ENCODE results near the gene NOPCHAP1.

GRCh38 chr12:105026411-105026810 is 40.3 kb downstream of the NOPCHAP1 start:
- TF ChIP-seq POLR2A (IDR thresholded peaks at IDR 0.05) (no peak), POLR2AphosphoS5 (IDR thresholded peaks at IDR 0.05) (no peak)
- TF ChIP-seq, protein P1, sequence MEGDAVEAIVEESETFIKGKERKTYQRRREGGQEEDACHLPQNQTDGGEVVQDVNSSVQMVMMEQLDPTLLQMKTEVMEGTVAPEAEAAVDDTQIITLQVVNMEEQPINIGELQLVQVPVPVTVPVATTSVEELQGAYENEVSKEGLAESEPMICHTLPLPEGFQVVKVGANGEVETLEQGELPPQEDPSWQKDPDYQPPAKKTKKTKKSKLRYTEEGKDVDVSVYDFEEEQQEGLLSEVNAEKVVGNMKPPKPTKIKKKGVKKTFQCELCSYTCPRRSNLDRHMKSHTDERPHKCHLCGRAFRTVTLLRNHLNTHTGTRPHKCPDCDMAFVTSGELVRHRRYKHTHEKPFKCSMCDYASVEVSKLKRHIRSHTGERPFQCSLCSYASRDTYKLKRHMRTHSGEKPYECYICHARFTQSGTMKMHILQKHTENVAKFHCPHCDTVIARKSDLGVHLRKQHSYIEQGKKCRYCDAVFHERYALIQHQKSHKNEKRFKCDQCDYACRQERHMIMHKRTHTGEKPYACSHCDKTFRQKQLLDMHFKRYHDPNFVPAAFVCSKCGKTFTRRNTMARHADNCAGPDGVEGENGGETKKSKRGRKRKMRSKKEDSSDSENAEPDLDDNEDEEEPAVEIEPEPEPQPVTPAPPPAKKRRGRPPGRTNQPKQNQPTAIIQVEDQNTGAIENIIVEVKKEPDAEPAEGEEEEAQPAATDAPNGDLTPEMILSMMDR (IDR thresholded peaks at IDR 0.05) = no peak

All from suprapubic skin (tissue), 4 donors.